HG03469 (cell line): Measurements from ENCODE around the gene FBXO28.
"Not testable (repeated sequence)": the region's sequence is repeated elsewhere in the genome, so short reads cannot be mapped to it uniquely, and the experiment has no call there.

Source experiments
- ATAC-seq: cut with Tn5 transposase; IDR thresholded peaks from one replicate; pipeline ENCODE4 v1.9.1; 2021; ENCODE audit warnings: mild to moderate bottlenecking, moderate library complexity, moderate number of reproducible peaks; ENCODE audit not compliant: unreplicated experiment

Gene FBXO28

DNA sequence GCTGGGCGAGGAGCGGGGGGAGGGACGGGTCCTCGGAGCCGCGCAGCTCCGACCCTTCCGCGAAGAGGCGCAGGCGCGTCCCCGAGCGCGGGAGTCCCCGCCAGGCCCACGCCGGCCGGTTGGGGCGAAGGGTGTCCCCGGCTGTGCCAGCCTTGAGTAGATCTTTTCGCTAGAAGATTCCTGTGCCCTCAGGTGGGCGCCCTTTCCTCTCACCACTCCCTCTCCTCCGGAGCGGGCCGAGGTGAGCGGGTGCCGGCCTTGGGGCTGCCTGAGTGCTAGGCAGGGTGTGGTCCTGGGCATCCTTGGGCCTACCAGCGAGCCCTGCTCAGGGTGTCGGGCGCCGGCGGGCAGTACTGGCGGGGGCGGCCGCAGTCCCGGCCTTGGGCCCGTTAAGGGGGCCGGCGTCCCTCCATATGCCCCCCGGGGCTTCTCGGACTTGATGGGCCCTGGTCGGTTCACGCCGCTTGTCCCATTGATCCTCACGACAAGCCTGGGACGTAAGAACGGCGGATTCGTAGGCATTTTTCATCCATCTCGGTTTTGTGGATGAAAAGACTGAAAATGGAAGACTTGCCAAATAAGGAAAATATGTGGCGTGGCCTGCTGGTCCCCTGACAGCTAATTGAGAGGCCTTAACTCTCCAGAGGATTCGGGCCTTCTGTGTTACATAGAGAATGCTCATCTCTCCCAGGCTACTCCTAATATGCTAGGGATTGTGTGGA is 69.8 kb downstream of the FBXO28 start:
- ATAC-seq = peak; percentile 34

- ATAC-seq = no peak
These were observed 71.3 kb downstream of the FBXO28 start for GRCh38 chr1:224185208-224185607.

DNA sequence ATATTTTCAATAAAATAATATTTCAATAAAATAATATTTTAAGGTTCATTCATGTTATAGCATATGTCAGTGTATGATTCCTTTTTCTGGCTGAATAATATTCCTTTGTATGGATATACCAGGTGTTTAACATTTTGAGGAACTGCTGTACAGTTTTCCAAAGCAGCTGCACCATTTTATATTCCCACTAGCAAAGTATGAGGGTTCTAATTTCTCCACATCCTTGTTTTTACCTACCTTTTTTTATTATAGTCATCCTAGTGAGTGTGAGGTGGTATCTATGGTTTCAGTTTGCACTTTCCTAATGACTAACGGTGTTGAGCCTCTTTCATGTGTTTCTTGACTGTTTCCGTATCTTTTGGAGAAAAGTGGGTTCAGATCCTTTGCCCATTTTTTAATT is 74.4 kb downstream of the FBXO28 start:
- no peak for ATAC-seq

GRCh38 chr1:224189561-224189960 is 75.7 kb downstream of the FBXO28 start:
- no peak for ATAC-seq

GRCh38 chr1:224192082-224192788 is 78.3 kb downstream of the FBXO28 start:
- ATAC-seq = no peak

DNA sequence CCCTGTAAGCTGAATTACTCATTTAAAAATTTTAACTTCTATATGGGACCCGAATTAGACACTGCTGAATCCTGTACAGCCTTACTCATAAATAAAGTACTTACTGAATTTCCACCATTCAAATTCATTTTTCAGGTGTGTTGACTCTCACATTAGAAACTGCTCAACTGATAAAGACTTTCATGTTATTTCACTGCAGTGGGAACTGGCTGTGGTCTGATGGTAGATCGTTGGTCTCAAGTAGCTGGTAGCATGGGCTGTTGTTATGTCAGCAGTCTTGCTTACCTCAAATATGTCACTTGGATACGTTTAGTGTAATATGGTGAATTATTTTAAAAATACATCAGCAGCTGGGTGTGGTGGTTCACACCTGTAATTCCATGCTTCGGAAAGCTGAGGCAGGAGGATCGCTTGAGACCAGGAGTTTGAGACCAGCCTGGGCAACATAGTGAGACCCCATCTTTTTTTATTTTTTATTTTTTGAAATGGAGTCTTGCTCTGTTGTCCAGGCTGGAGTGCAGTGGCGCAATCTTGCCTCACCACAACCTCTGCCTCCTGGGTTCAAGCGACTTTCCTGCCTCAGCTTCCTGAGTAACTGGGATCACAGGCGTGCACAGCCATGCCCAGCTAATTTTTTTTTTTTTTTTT is 79.5 kb downstream of the FBXO28 start:
- ATAC-seq = no peak

DNA sequence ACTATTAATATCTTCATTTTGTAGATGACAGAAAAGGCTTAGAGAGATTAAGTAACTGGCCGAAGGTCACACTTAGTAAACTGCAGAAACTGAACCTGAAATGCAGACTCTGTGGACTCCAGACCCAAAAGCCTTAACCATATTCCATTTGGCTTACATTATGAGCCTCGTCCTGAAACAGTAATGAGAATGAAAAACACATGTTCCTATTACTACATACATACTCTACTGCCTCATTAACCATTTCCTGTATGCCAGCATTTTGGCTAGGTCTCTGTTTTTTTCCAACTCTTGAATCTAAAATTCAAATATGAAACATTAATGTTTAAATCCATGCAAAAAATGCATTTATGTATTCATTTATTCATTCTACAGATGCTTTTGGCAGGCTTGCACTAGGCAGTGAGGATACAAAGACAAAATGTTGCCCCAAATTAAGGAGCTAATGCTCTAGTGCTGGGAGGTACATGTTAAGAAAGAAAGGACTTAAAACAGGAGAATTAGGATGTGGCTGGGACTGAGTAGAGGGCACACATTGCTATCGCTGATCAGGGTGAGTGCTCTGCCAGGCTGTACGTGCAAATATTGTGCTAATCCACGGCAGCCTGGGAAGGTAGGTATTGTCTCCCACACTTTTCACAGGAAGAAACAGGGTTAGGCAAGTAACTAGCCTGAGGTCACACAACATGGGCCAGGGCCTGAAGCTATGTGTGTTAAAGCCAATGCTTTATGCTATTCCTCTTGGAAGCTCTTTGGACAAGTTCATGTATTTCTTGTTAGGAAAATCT is 83.1 kb downstream of the FBXO28 start:
- ATAC-seq = no peak

DNA sequence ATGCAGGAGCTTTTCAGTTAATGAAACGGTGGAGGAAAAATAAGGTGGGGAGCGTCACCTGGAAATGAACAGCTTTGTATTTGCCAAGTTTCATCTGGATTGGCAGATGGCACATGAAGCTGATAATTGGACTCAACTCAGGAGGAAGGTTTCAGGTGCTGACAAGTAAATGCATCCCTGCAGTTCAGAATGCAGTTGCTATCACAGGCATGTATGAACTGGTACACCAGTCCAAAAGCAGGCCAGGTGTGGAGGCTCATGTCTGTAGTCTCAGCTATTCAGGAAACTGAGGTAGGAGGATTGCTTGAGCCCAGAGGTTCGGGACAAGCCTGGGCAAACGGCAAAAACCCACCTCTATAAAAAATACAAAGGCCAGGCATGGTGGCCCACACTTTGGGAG is 84.7 kb downstream of the FBXO28 start:
- ATAC-seq = no peak

DNA sequence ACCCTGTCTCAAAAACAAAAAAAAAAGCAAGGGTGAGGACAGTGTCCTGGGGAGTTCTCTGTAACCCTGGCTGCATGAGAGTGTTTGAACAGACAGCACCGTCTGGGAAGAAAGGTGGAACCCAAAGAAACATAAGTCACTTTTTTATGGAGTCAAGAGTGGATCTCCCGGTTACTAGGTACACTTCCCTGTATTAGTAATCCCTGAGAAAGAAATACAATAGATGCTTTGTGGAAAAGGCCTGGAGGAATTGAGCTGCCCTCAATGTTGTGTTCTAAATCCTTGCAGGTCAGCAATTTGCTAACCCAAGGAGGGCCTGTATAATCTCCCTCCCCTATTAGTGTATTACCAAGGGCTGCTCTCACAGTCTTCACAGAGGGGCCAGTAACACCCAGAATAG is 85.8 kb downstream of the FBXO28 start:
- no peak for ATAC-seq

DNA sequence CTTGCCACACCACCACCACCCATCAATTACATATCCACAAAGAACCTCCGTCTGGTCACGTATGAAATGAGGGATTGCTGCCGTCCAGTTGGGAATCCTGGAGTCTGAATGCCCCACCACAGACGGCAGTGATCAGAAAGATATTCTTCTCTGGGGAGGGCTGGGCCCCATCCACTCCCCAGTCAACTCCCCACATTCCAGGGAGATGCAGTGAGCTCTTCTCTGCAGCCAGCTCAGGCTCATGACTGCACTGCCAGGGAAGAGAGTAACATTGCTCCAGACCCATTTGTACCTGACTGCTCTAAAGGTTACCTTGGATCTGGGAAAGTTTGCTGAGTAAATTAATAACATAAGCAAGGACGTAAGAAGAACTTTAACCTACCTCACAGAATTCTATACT is 87.5 kb downstream of the FBXO28 start:
- ATAC-seq = no peak

GRCh38 chr1:224201853-224202252 is 87.9 kb downstream of the FBXO28 start:
- no peak for ATAC-seq

- ATAC-seq = peak; percentile 58
These were observed 89.5 kb downstream of the FBXO28 start for GRCh38 chr1:224203243-224204016.

DNA sequence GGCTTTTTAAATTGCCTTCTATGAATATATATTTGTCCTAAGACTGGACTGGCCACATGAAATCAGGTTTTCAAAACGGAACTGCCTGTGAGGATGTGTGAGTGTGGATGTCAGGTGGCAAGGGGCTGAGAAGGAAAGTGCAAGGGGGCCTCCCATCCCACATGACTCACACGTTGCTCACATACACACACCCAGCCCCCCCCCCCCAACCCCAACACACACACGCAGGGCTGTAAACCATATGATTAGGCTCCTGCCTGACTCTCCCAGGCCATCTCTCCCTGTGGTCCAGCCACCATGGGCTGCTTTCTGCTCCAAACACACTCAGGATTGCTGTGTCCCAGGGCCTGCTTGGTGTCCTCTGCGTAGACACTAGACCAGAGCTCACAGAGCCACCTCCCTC is 91.5 kb downstream of the FBXO28 start:
- ATAC-seq = no peak

GRCh38 chr1:224205931-224206538 is 92.1 kb downstream of the FBXO28 start:
- ATAC-seq = not testable (repeated sequence)

DNA sequence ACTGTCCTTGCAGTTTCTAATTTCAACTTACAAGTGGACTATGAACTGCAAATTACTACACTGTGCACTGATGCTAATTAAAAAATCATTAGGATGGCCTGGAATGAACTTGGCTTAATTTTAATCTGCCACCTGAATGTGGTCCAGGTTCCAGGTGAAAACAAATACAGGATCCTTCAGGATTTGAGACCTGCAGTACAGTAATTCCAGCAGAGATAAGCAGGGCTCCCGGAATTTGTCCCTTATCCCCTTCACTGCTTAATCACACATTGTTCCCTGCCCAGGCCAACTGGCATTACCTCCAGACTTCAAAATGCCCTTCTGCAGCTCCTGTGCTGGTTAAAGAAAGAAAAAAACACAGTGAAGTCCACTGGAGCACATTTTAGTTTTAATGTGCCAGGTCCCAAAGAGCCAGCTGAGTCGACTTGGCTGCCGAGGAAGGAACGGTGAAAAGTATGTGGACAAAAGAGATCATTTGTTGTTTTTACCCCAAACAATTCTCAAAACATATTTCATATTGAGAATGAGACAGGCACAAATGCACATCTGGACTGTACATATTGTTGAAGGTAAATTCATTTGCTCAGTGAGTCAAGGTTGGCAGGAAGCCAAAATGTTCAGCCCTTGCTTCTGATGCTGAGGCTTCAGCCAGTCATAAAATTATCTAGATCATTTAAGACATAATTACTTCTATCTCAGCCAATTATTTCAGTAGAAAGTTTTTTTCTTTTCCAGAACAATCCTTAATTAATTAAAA is 97.5 kb downstream of the FBXO28 start:
- no peak for ATAC-seq
